Measurements from ENCODE around the gene NPR2. TPM values are rescaled to one million over a fixed set of nuclear protein-coding genes. Genes with fewer than 3 reads are reported as not detected.

Gene NPR2
- polyA plus RNA-seq, 1 of the 3 experiments (the other 2 are of a cell fraction), result 13.5 TPM

GRCh38 chr9:35758475-35759050 lies 32.8 kb upstream of the NPR2 start:
- Histone ChIP-seq H3K4me1 (ENCODE audit: control insufficient read depth in 1 of 2, insufficient read depth in 2 of 2, low read depth in 1 of 2, low read length in 1 of 2) (peaks cover 9 to 17% of the 10 kb centered on the region in 2 experiments; a peak in 3 of 4 replicates), H4K20me1 (ENCODE audit: insufficient read depth) (no peaks in the 10 kb centered on the region), H3K79me2 (ENCODE audit: insufficient read depth) (no peaks in the 10 kb centered on the region), H3F3A (replicated peaks; ENCODE audit: insufficient read depth) (peaks cover 14% of the 10 kb centered on the region), H2AFZ (ENCODE audit: low read depth) (no peak overlapping the region), H3K4me3 (ENCODE audit: low read depth in 2 of 2, low read length in 1 of 2) (no peak overlapping the region), H3K4me2 (0 out of 2 replicates have a peak overlapping the region, but pooled peaks have one; percentile 86), H3K9me3 (no peaks in the 10 kb centered on the region), H3K9ac (no peak overlapping the region), H3K9me2 (no peaks in the 10 kb centered on the region), H3K27ac (ENCODE audit: low read depth in 2 of 2, low read length in 1 of 2) (no peak overlapping the region; a peak in 1 of 4 replicates), H3K27me3 (ENCODE audit: insufficient read depth) (no peaks in the 10 kb centered on the region), H3K36me3 (replicated peaks in 1 of 2; ENCODE audit: control insufficient read depth in 1 of 2, insufficient read depth in 2 of 2, low read length in 1 of 2) (peaks cover 2 to 22% of the 10 kb centered on the region in 2 experiments)
- WGBS (ENCODE audit: low lambda C conversion rate), result 93% methylated on average over 3 of the region's 3 CpGs
- no peak for DNase-seq
- CTCF ChIA-PET, result interaction anchor here (0.7 to 1.2 kb wide), 7 partner anchors 22 to 147 kb away, joined by 3 to 5 read pairs (median 3); no protein-coding TSS in a partner anchor
- TF ChIP-seq ZBTB33 (IDR thresholded peaks at IDR 0.05; ENCODE audit: borderline replicate concordance, low read depth) (no peak), RFX5 (IDR thresholded peaks at IDR 0.05; ENCODE audit: low read length) (no peak), CHD2 (IDR thresholded peaks at IDR 0.05; ENCODE audit: low read length, partially characterized antibody) (no peak)
- POLR2A ChIA-PET, result interaction anchor here (0.6 kb wide), 1 partner anchor 55 kb away, joined by 3 read pairs; no protein-coding TSS in a partner anchor

GRCh38 chr9:35759795-35760194 lies 31.6 kb upstream of the NPR2 start:
- Histone ChIP-seq H3K9me2 (no peaks in the 10 kb centered on the region), H4K20me1 (ENCODE audit: insufficient read depth) (no peaks in the 10 kb centered on the region), H3K4me1 (ENCODE audit: control insufficient read depth in 1 of 2, insufficient read depth in 2 of 2, low read depth in 1 of 2, low read length in 1 of 2) (peaks cover 9 to 17% of the 10 kb centered on the region in 2 experiments; a peak in 3 of 4 replicates), H3K9ac (no peak overlapping the region), H3F3A (replicated peaks; ENCODE audit: insufficient read depth) (peaks cover 14% of the 10 kb centered on the region), H3K27me3 (ENCODE audit: insufficient read depth) (no peaks in the 10 kb centered on the region), H3K36me3 (replicated peaks in 1 of 2; ENCODE audit: control insufficient read depth in 1 of 2, insufficient read depth in 2 of 2, low read length in 1 of 2) (peaks cover 0 to 10% of the 10 kb centered on the region in 2 experiments), H3K27ac (ENCODE audit: low read depth in 2 of 2, low read length in 1 of 2) (no peak overlapping the region), H2AFZ (ENCODE audit: low read depth) (no peak overlapping the region), H3K79me2 (ENCODE audit: insufficient read depth) (no peaks in the 10 kb centered on the region), H3K4me3 (ENCODE audit: low read depth in 2 of 2, low read length in 1 of 2) (no peak overlapping the region), H3K4me2 (no peak overlapping the region), H3K9me3 (no peaks in the 10 kb centered on the region)
- ChIA-PET CTCF (interaction anchor here (0.7 to 1.6 kb wide), 2 partner anchors 12 to 30 kb away, joined by 4 read pairs; no protein-coding TSS in a partner anchor), POLR2A (no interaction called here)
- no peak for DNase-seq
- no peak for TF ChIP-seq NRF1 (IDR thresholded peaks at IDR 0.05; ENCODE audit: low read depth, low read length)
- no peak for TF ChIP-seq TCF12 (IDR thresholded peaks at IDR 0.05)
- TF ChIP-seq RCOR1 (IDR thresholded peaks at IDR 0.05; ENCODE audit: low read length), result no peak
- TF ChIP-seq FOXM1 (IDR thresholded peaks at IDR 0.05; ENCODE audit: low read depth), result no peak
- TF ChIP-seq RAD21 (IDR thresholded peaks at IDR 0.05; ENCODE audit: low read length), result no peak
- no peak for TF ChIP-seq PBX3 (IDR thresholded peaks at IDR 0.05)
- no peak for TF ChIP-seq ELF1 (IDR thresholded peaks at IDR 0.05)
- TF ChIP-seq GABPA (IDR thresholded peaks at IDR 0.05; ENCODE audit: low read depth), result no peak
- no peak for TF ChIP-seq RFX5 (IDR thresholded peaks at IDR 0.05; ENCODE audit: low read length)
- TF ChIP-seq EP300 (IDR thresholded peaks at IDR 0.05; ENCODE audit: borderline replicate concordance in 1 of 2, low read depth in 1 of 2, low read length in 1 of 2), result no peak
- TF ChIP-seq USF1 (IDR thresholded peaks at IDR 0.05; ENCODE audit: borderline replicate concordance, low read depth), result no peak
- TF ChIP-seq ZBTB33 (IDR thresholded peaks at IDR 0.05; ENCODE audit: borderline replicate concordance, low read depth), result no peak
- no peak for TF ChIP-seq REST (IDR thresholded peaks at IDR 0.05; ENCODE audit: low read depth, low read length)
- TF ChIP-seq TAF1 (IDR thresholded peaks at IDR 0.05; ENCODE audit: borderline replicate concordance, low read depth, low read length), result no peak
- WGBS (ENCODE audit: low lambda C conversion rate), result 89% methylated on average over 4 of the region's 4 CpGs

Measured in SK-N-SH (cell line).